HepG2 (cell line): ENCODE results near the gene PSME3IP1. TPM values are rescaled to one million over a fixed set of nuclear protein-coding genes. Genes with fewer than 3 reads are reported as not detected.

Experiments
- ATAC-seq: fragments of 200-7000 bp; cut with Tn5 transposase; 3 replicates; pipeline ENCODE4 v1.9.1; 2020; ENCODE audit warnings: mild to moderate bottlenecking, moderate library complexity
- BruUV-seq: library from RNA; stranded (reverse); fragments of 400-500 nt; replicated peaks from 2 replicates; lab custom pipeline; 2021; lab: Mats Ljungman, UMichigan
- CTCF ChIA-PET: fragments of 300-600 bp; formaldehyde crosslinking; extraction: SDS; loops from one replicate; lab custom pipeline; 2021; ENCODE audit warnings: low total read pairs, inconsistent platforms, low intra/inter-chr PET ratio; lab: Yijun Ruan, JAX
- POLR2A ChIA-PET: fragments of 350-600 bp; sonication (Branson Sonifier 250); formaldehyde crosslinking; loops from one replicate; lab custom pipeline; 2020; ENCODE audit warnings: antibody characterized with exemption, inconsistent platforms; lab: Yijun Ruan, JAX
- DNase-seq: peaks from one replicate; pipeline ENCODE4 v3.0.0-alpha.2; 2015; ENCODE audit warnings: low spot score
- FAIRE-seq: peaks from 3 replicates; lab custom pipeline; 2011; peaks lifted over from hg19 to GRCh38; lab: Jason Lieb, UNC
- H2AFZ ChIP-seq: one replicate; pipeline ENCODE4 v1.6.1; 2011; ENCODE audit warnings: low read length, inconsistent platforms
- H3K27ac ChIP-seq: fragments of 300-600 bp; 3 replicates; pipeline ENCODE4 v1.8.0; 2011; ENCODE audit warnings: mixed run types, mild to moderate bottlenecking, mixed read lengths, low read length, inconsistent platforms; ENCODE audit not compliant: insufficient read depth; ENCODE audit errors: extremely low read length
- H3K27me3 ChIP-seq, 2 experiments: fragments of 200-600 bp in 1 of 2; 2 replicates in 1 of 2; 3 replicates in 1 of 2; pipeline versions ENCODE4 v1.6.0 to v1.8.0; 2011; ENCODE audit warnings: low read length in 2 of 2, mild to moderate bottlenecking in 2 of 2, moderate library complexity in 2 of 2, inconsistent platforms in 1 of 2; ENCODE audit not compliant: insufficient read depth in 2 of 2, control insufficient read depth in 1 of 2
- H3K36me3 ChIP-seq, 2 experiments: fragments of 200-600 bp in 1 of 2; replicated peaks in 1 of 2; 2 replicates in 1 of 2; 3 replicates in 1 of 2; pipeline versions ENCODE4 v1.5.1 to v1.8.0; 2011; ENCODE audit warnings: low read length in 2 of 2, inconsistent platforms in 1 of 2; ENCODE audit not compliant: insufficient read depth in 2 of 2, control insufficient read depth in 1 of 2
- H3K4me1 ChIP-seq: 2 replicates; pipeline ENCODE4 v1.5.1; 2012; ENCODE audit warnings: low read length, inconsistent platforms; ENCODE audit not compliant: insufficient read depth
- H3K4me2 ChIP-seq: 2 replicates; pipeline ENCODE4 v1.6.0; 2011; ENCODE audit warnings: low read depth, low read length, inconsistent platforms
- H3K4me3 ChIP-seq, 3 experiments: fragments of 200-600 bp in 1 of 3; sonication (generic), shearing (Covaris generic) in 1 of 3; replicated peaks in 1 of 3; 2 replicates each; pipeline ENCODE4 v1.5.1; 2011 to 2016; ENCODE audit warnings: low read length in 3 of 3, inconsistent platforms in 2 of 3, low read depth in 2 of 3, mild to moderate bottlenecking in 2 of 3, control low read depth in 1 of 3, mixed read lengths in 1 of 3; ENCODE audit not compliant: insufficient read depth in 1 of 3
- H3K79me2 ChIP-seq: one replicate; pipeline ENCODE4 v1.6.1; 2011; ENCODE audit warnings: low read length, inconsistent platforms; ENCODE audit not compliant: insufficient read depth
- H3K9ac ChIP-seq: 2 replicates; pipeline ENCODE4 v1.6.0; 2011; ENCODE audit warnings: mild to moderate bottlenecking, low read depth, low read length, inconsistent platforms; ENCODE audit not compliant: insufficient read depth
- H3K9me3 ChIP-seq: 2 replicates; pipeline ENCODE4 v1.5.1; 2012; ENCODE audit warnings: mild to moderate bottlenecking, low read length
- H4K20me1 ChIP-seq: 2 replicates; pipeline ENCODE4 v1.6.0; 2011; ENCODE audit warnings: inconsistent platforms, mild to moderate bottlenecking, low read length, moderate library complexity; ENCODE audit not compliant: insufficient read depth
- ATAD3A ChIP-seq: sonication (generic); formaldehyde crosslinking; IDR thresholded peaks from 2 replicates; pipeline ENCODE4 v1.4.0; 2020; ENCODE audit warnings: missing genetic modification reagents
- EP300 ChIP-seq, 3 experiments: sonication (generic) in 1 of 3; formaldehyde crosslinking in 1 of 3; IDR thresholded peaks; 2 replicates each; pipeline versions ENCODE4 v1.5.1 to v1.6.1; 2011 to 2020; ENCODE audit warnings: low read depth in 2 of 3, low read length in 2 of 3, borderline replicate concordance in 1 of 3, improper control_type of control experiment in 1 of 3, mild to moderate bottlenecking in 1 of 3, missing genetic modification reagents in 1 of 3, moderate library complexity in 1 of 3
- SRF ChIP-seq: IDR thresholded peaks from 2 replicates; pipeline ENCODE4 v1.6.1; 2011; ENCODE audit warnings: mild to moderate bottlenecking, low read depth, low read length, moderate library complexity
- ZNF468 ChIP-seq: sonication (generic); formaldehyde crosslinking; IDR thresholded peaks from 2 replicates; pipeline ENCODE4 v1.8.0; 2022; ENCODE audit warnings: mild to moderate bottlenecking, moderate library complexity, missing genetic modification reagents
- ZNF496 ChIP-seq: sonication (generic); formaldehyde crosslinking; IDR thresholded peaks from 2 replicates; pipeline ENCODE4 v1.8.1; 2023; ENCODE audit warnings: mild to moderate bottlenecking, moderate library complexity, missing genetic modification reagents; ENCODE audit not compliant: insufficient replicate concordance
- ZNF597 ChIP-seq: sonication (generic); formaldehyde crosslinking; IDR thresholded peaks from 2 replicates; pipeline ENCODE4 v1.5.0; 2020; ENCODE audit warnings: missing genetic modification reagents
- WGBS: methylation state at CpG from one replicate; pipeline ENCODE4 v1.1.6; 2017; ENCODE audit warnings: low lambda C conversion rate; 5-methylcytosine and 5-hydroxymethylcytosine counted together
- in situ Hi-C: cut with HindIII; loops from 2 replicates; pipeline ENCODE4 v1.10.0; 2017; ENCODE audit warnings: low pct_unique_long_range_greater_than_20kb; ENCODE audit not compliant: extremely low pct_ligation_motif_present
- intact Hi-C: fragments of 100-400 bp; cut with micrococcal nuclease; formaldehyde crosslinking; loops from one replicate; pipeline ENCODE4 v1.10.0; 2022; ENCODE audit not compliant: unreplicated experiment
- polyA plus RNA-seq, 8 experiments: library from polyadenylated mRNA; depleted of rRNA in 3 of 8; stranded (reverse) in 7 of 8; unstranded in 1 of 8; fragments of >200 nt; fragmentation: Illumina TruSeq in 4 of 8; extraction: Trizol in 4 of 8; gene quantifications; 2 replicates each; pipeline versions ENCODE4 v1.2.1 to v1.2.3, GENCODE V29; 2011 to 2016; ENCODE audit warnings: low read depth in 4 of 8, missing spikeins in 1 of 8, mixed read lengths in 1 of 8; ENCODE audit not compliant: insufficient read depth in 1 of 8
- total RNA-seq, 5 experiments: library from RNA; depleted of rRNA; stranded (reverse); fragments of >200 nt; fragmentation: Illumina TruSeq; extraction: Trizol; gene quantifications; 2 replicates each; pipeline ENCODE4 v1.2.3, GENCODE V29; 2016; ENCODE audit warnings: low read depth in 1 of 5

The PSME3IP1 gene
- total and polyA plus RNA-seq, 2 of the 13 experiments (the other 11 are each of a cell fraction or from before 2014, with no cell fraction given), result 90.8 to 99.8 TPM

DNA sequence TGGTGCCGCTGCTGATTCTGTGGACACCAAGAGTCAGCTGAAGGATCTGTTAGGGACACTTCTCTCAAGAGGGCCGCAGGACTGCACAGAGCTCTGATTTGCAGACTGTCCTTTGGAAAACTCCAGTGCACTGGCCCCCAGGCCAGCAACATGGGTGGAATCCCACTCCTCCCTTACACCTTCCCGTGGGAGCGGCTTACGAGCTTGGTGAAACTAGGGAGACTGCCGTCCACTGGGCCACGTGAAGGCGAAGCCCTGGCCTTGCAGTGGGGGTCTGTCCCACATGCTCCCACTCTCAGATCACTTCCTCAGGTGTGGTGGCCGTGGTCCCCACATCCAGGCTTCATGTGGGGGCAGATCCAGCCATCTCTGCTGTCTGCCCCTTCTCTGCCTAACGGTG is 36.4 kb downstream of the PSME3IP1 start:
- no peaks in the 10 kb centered on the region for H3K27me3 ChIP-seq
- H2AFZ ChIP-seq, result no peak overlapping the region
- WGBS, result 85% methylated on average over 7 of the region's 10 CpGs
- H3K4me3 ChIP-seq, result no peak overlapping the region
- no peak for TF ChIP-seq SRF
- no peak for TF ChIP-seq EP300 (IDR thresholded peaks at IDR 0.05; ENCODE audit: low read depth in 2 of 2, low read length in 2 of 2)
- no peak for TF ChIP-seq EP300 (CRISPR knock-in tag; IDR thresholded peaks at IDR 0.05; ENCODE audit: borderline replicate concordance)
- no peaks in the 10 kb centered on the region for H3K79me2 ChIP-seq
- no peaks in the 10 kb centered on the region for H4K20me1 ChIP-seq
- in situ Hi-C loops, result no loop called here
- H3K36me3 ChIP-seq, result peaks cover 2 to 23% of the 10 kb centered on the region in 2 experiments; a peak in 4 of 5 replicates
- ChIA-PET POLR2A (interaction anchor here (0.9 kb wide), 1 partner anchor 12 kb away, joined by 4 read pairs; no protein-coding TSS in a partner anchor), CTCF (no interaction called here)
- intact Hi-C loops, result no loop called here
- no peak overlapping the region for H3K4me2 ChIP-seq
- no peak overlapping the region for H3K9ac ChIP-seq
- no peak for FAIRE-seq
- peaks cover 24% of the 10 kb centered on the region for H3K4me1 ChIP-seq
- ATAC-seq, result no peak
- BruUV-seq, result no TSS peak
- H3K9me3 ChIP-seq, result no peaks in the 10 kb centered on the region
- DNase-seq, result no peak
- no peak overlapping the region for H3K27ac ChIP-seq

GRCh38 chr16:57148481-57148880 is 37.4 kb downstream of the PSME3IP1 start:
- Histone ChIP-seq H3K27ac (no peak overlapping the region), H3K27me3 (no peaks in the 10 kb centered on the region), H3K9ac (no peak overlapping the region), H4K20me1 (no peaks in the 10 kb centered on the region), H3K36me3 (peaks cover 0 to 14% of the 10 kb centered on the region in 2 experiments; a peak in 4 of 5 replicates), H2AFZ (no peak overlapping the region), H3K4me3 (no peak overlapping the region), H3K4me2 (no peak overlapping the region), H3K4me1 (peaks cover 26% of the 10 kb centered on the region), H3K9me3 (no peaks in the 10 kb centered on the region), H3K79me2 (no peaks in the 10 kb centered on the region)
- TF ChIP-seq ZNF496 (CRISPR knock-in tag) (no peak), ZNF597 (CRISPR knock-in tag) (no peak), ZNF468 (CRISPR knock-in tag) (no peak), ATAD3A (CRISPR knock-in tag) (no peak)
- intact Hi-C loops (no loop called here), in situ Hi-C loops (no loop called here)
- no TSS peak for BruUV-seq
- CTCF ChIA-PET, result no interaction called here
- ATAC-seq, result no peak
- 96% methylated on average over 6 of the region's 6 CpGs for WGBS
- no peak for FAIRE-seq
- POLR2A ChIA-PET, result no interaction called here
- no peak for DNase-seq
